ENCODE results near the gene IGFBP2.

GRCh38 chr2:216689397-216689796 lies 56.2 kb downstream of the IGFBP2 start:
- TF ChIP-seq, protein P1, sequence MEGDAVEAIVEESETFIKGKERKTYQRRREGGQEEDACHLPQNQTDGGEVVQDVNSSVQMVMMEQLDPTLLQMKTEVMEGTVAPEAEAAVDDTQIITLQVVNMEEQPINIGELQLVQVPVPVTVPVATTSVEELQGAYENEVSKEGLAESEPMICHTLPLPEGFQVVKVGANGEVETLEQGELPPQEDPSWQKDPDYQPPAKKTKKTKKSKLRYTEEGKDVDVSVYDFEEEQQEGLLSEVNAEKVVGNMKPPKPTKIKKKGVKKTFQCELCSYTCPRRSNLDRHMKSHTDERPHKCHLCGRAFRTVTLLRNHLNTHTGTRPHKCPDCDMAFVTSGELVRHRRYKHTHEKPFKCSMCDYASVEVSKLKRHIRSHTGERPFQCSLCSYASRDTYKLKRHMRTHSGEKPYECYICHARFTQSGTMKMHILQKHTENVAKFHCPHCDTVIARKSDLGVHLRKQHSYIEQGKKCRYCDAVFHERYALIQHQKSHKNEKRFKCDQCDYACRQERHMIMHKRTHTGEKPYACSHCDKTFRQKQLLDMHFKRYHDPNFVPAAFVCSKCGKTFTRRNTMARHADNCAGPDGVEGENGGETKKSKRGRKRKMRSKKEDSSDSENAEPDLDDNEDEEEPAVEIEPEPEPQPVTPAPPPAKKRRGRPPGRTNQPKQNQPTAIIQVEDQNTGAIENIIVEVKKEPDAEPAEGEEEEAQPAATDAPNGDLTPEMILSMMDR (IDR thresholded peaks at IDR 0.05; ENCODE audit: insufficient read depth, low read length, poor library complexity, severe bottlenecking), result no peak
- TF ChIP-seq EZH2phosphoT487 (conservative IDR thresholded peaks at IDR 0.05; ENCODE audit: low read length), result no peak
